Activated CD4-positive, alpha-beta T cell treated with anti-CD3 and anti-CD28 coated beads, Interleukin-10, Interleukin-2, amounts not matched to agents 100 ng/mL and 50 ng/mL, durations not matched to agents 16 hours and 8 hours (primary cell): Measurements from ENCODE around the gene FHIT.

ENCODE experiments used
- DNase-seq: peaks from one replicate; pipeline ENCODE4 v3.0.0-alpha.2; 2020

Gene FHIT

DNA sequence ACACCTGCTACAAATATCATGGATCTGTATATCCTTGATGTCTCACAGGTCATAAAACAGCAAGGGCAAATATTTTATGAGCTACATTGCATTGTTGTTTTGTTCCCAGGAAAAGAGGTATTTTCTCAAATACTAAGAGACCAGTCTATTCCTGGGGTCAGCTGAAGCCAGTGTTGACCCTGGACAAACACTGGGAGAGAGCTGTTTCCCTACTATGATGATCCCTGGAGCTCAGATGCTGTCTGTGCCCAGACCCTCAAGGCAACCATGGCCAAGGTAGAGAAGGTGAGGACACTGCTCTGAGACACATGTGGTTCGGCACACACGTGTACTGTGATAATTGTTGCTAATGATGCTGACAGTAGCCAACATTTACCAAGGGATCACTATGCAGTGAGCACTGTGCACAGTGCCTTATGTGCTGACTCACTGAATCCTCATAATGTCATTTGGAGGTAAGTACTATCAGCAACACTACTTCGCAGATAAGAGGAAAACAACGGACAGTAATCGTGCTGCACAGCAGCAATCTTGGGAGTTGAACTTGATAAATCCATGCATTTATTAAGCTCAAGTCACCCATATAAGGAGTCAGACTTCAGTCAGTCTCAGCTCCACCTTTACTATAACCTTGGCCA lies 943.6 kb downstream of the FHIT start:
- no peak for DNase-seq

GRCh38 chr3:60304112-60304511 lies 947.1 kb downstream of the FHIT start:
- no peak for DNase-seq

GRCh38 chr3:60303160-60303559 lies 948.1 kb downstream of the FHIT start:
- DNase-seq = no peak

DNA sequence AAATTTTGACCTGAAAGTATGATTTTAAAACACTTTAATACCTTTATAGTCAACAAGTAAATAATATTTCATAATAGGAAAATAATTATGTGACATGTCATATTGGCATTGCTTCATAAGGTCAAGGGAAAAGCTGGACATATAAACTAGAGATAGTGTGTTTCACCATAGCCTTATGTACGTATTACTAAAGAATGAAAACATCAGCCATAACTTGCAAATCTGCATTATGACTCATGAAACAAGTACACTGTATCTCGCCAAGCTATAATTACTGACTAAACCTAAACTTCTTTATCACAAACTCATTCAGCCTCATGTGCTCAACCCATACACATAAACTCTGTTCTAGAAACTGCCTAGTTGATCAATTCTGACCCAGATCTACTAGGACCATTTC lies 950.1 kb downstream of the FHIT start:
- no peak for DNase-seq

DNA sequence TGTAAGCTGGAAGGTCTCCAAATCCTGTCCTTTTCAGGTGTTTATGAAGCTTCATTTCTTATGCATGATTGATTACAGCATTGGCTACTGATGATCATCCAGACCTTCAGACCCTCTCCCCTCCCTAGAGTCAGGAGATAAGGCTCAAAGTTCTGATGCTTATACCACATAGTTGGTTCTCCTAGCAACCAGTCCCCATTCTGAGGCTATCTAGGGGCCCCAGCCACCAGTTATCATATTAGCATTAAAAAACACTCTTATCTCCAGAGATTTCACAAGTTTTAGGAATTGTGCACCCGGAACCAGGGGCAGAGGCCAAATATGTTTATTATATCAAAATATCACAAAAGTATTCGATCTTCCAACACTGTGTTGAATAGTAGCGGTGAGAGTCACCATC lies 953.1 kb downstream of the FHIT start:
- DNase-seq = no peak

- peak; percentile 21 for DNase-seq
These were observed 957.1 kb downstream of the FHIT start for GRCh38 chr3:60294181-60294580.

DNA sequence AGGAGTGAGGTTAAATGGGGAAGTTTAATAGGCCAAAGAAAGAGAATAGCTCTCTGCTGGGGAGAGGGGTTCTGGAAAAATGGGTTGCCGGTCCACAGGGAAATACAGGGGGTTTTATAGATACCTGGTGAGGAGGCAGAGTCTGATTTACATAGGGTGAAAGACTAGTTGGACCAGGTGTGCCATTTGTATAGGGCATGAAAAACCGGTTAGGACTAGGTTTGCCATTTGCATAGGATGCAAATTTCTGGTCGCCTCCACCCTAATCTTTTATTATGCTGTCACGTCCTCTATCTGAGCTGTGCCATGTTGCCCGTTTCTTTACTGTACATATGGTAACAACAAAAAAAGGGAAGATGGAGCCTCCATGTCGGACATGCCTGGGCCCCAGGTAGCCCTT lies 960.1 kb downstream of the FHIT start:
- DNase-seq = no peak

- no peak for DNase-seq
These were observed 961.1 kb downstream of the FHIT start for GRCh38 chr3:60290122-60290492.

DNA sequence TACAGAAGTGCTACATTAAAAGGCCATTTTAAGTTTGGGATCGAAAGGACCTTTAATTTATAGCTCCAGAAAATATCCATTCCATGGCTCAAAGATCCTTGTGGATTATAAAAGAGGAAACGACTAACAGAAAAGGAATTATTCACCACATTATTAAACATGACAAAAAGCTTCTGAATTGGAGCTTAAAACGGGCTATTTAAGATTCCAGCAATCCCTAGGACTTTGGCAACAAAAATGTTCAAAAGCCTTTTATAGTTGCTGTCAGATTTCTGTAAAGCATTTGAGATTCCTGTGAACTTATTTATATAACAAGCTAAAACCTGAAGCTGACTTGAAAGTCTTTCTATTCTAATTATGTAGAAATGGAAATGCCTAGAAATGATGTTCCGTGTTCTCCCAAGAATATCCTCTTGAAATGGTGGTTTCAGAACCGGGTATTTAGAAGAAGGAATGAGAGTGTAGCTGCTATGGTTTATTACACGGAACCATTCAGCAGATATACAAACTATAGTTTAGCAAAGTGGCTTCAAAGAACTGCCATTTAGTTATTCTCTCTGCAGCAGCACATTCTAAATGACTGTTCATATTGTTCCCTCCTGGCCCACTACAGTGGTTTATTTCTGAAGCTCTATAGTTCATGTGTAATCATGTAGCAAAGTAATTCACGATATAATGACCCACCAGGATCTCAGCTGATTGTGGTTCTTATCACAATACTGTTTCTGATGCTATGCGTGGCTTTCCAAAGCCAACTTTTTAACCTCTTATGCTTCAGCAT lies 961.7 kb downstream of the FHIT start:
- no peak for DNase-seq

- no peak for DNase-seq
These were observed 968.4 kb downstream of the FHIT start for GRCh38 chr3:60282866-60283265.

GRCh38 chr3:60281970-60282369 lies 969.3 kb downstream of the FHIT start:
- DNase-seq = no peak

DNA sequence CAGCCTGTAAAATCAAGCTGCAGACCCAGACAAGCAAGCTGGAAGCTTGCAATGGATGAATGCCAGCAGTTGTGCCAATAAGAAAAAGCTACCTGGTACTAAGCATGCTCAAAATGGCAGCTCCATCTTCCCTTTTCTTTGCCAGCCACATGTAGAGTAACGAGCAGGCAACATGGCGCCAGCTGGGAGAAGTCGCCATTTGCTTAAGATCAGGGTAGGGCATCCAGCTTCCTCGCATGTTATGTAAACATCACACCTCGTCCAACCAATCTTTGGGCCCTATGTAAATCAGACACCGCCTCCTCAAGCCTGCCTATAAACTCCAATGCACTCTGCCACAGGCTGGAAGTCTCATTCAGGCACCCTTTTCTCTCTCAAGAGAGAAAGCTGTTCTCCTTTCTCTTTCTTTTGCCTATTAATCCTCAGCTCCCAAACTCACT lies 973.9 kb downstream of the FHIT start:
- no peak for DNase-seq

- DNase-seq = no peak
These were observed 974.6 kb downstream of the FHIT start for GRCh38 chr3:60276615-60277014.

DNA sequence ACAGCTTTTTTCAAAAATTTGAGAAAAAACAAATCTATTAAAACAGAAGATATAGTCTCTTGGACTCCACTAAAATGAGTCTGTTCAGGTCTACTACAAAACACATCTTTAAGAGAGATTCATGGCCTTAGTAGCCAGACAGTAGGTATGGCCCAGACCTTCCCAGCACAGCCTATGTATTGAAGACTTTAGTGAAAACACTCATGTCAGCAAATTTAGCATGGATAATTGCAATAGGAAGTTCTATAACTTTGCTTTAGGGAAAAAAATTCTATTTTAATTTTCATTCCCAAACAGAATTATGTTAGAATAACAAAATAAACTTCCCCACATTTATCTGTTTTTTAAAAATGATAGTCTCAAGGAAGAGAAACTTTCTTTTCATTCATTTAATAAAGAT lies 976.6 kb downstream of the FHIT start:
- DNase-seq = no peak

DNA sequence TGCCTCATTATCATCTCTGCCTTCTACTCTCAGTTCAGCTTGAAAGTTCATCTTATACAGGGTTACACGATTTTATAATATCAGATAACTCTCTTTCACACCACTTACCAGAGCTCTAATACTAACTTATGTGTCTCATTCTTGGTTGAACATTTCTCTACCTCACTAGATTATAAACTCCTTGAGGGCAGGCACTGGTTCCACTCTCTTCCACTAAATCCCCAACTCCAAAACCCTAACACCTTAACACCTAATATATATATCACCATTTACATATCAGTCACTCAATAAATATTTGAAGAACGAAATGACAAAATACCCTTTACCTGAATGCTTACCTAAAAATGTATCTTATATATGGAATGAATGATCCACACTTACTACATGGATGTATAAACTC lies 977.2 kb downstream of the FHIT start:
- DNase-seq = no peak

DNA sequence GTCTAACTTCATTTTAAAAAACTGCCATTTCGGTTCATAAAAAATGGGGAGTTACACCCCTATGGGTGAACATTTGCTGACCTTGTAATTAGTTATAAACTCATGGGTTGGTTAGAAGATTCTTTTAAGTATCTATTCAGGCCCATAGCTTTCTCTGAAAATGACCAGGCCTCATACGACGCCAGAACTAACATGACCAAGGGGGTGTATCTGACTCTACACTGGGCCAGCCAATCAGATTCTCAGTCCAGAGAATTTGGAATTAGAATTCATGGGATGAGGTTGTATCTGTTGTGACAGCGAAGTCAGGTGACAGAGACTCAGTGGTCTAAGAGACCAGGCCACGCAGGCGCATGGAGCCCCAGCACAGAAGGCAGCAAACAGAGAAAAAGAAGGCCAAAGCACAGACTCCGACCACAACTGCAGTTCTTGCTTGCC lies 981.4 kb downstream of the FHIT start:
- no peak for DNase-seq

DNA sequence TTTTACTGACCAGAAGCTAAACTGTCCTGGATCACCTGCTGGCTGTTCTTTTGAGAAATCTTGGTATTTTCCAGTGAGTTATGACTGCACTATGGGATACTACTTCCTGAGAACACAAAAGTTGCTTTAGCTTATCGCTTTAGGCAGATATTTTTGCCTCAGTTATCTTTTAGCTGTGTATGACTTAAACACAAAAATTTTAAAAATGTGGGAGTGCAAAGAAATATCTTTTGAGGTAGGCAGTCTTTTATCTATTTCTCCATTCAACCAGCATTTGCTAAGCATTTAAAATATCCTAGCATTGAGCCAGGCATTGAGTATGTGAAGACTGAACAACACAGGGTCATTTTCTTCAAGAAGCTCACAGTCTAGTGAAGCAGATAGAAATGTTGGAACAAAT lies 981.9 kb downstream of the FHIT start:
- no peak for DNase-seq

- DNase-seq = no peak
These were observed 983.1 kb downstream of the FHIT start for GRCh38 chr3:60268123-60268522.

- DNase-seq = no peak
These were observed 984.8 kb downstream of the FHIT start for GRCh38 chr3:60266444-60266843.

- DNase-seq = no peak
These were observed 988.1 kb downstream of the FHIT start for GRCh38 chr3:60263191-60263590.

DNA sequence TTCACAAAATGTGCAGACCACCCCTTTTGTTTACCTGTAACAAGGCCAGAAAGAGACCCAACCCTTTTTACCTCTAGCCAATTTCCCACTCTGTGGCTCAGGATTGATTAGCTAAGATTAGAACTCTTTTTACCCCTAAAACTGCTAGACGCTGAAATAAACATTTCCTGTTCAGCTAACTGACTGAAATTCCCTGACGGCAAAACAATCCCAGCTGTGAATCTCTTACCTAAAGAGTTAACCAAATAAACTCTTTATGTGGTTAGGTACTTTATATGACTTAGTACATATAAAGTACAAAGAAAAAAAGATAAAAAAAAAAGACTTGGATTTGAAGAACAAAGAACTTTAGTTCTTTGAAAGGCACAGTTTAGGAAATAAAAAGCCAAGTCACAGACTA lies 988.7 kb downstream of the FHIT start:
- no peak for DNase-seq

DNA sequence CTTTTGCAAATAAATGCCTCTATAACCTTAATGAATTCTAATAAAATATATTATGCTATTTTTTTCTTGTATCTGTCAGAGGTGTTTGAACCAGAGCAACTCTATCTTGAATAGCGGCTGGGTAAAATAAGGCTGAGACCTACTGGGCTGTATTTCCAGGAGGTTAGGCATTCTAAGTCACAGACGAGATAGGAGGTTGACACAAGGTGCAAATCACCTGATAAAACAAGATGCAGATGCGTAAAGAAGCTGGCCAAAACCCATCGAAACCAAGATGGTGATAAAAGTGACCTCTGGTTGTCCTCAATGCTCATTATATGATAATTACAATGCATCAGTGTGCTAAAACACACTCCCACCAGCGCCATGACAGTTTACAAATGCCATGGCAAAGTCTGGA lies 990.7 kb downstream of the FHIT start:
- DNase-seq = no peak

DNA sequence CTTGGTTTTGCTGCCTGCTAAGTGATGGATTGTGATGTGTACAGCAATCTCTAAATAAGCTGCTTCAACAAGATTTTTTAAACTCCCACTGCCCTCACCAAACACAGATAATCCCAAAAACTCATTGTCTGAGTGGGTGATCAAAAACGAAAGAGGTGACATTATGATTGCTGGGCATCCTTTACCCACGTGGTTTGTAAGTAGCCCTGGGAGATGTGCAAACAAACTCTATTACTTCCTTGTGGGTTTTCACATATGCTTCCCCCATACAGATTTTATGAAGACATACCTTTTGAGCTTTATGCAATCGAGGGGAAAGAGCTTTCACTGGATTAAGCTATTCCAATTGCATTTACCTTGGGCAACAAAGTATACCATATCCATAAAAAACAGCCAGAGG lies 1000.4 kb downstream of the FHIT start:
- DNase-seq = peak; percentile 8

GRCh38 chr3:60250206-60250605 lies 1001.0 kb downstream of the FHIT start:
- no peak for DNase-seq

GRCh38 chr3:60246361-60246760 lies 1004.9 kb downstream of the FHIT start:
- DNase-seq = no peak
